Activated CD8-positive, alpha-beta memory T cell treated with anti-CD3 and anti-CD28 coated beads for 4 hours (primary cell): Measurements from ENCODE around the gene BRD7.
"Not testable (repeated sequence)": the region's sequence is repeated elsewhere in the genome, so short reads cannot be mapped to it uniquely, and the experiment has no call there.

ENCODE experiments used
- DNase-seq, 2 donors: peaks; one replicate each; pipeline ENCODE4 v3.0.0-alpha.2; 2020; ENCODE audit warnings: low read depth in 2 of 2

BRD7 gene

GRCh38 chr16:50354629-50355456 is 13.9 kb downstream of the BRD7 start:
- no peak for DNase-seq

GRCh38 chr16:50354082-50354481 is 14.7 kb downstream of the BRD7 start:
- no peak for DNase-seq

DNA sequence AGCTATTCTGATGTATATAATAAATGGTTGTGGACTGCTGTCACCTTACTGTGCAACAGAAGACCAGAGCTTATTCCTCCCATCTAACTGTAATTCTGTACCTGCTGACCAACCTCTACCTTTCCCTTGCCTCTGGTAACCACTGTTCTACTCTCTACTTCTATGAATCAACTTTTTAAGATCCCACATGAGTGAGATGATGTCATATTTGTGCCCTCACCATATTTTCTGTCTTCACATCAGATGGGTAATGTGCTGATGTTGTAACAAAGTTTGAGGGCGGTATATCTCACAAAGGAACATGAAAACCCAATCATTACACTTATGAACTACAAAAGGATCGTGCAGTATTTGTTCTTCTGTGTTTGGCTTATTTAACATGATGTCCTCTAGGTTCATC is 16.8 kb downstream of the BRD7 start:
- no peak for DNase-seq

DNA sequence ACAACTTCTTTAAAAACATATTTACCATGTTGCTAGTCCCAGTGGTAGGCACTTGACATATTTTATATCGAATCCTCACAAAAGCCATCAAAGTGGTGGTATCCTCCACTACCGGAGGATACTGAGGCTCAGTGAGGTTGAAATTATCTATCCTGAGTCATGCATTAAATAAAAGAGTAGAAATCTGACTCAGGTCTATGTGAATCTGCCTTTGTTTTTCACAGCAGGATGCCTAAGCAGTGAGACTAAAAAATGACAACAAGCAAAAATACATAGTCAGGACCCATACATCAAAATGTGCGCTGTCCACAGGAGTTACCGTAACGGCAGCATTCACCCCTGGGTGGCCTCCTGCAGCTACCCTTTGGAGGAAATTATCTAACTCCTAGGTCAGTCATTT is 17.7 kb downstream of the BRD7 start:
- DNase-seq, result no peak

- not testable (repeated sequence) for DNase-seq
Measured at GRCh38 chr16:50345210-50345609, 23.6 kb downstream of the BRD7 start.

DNA sequence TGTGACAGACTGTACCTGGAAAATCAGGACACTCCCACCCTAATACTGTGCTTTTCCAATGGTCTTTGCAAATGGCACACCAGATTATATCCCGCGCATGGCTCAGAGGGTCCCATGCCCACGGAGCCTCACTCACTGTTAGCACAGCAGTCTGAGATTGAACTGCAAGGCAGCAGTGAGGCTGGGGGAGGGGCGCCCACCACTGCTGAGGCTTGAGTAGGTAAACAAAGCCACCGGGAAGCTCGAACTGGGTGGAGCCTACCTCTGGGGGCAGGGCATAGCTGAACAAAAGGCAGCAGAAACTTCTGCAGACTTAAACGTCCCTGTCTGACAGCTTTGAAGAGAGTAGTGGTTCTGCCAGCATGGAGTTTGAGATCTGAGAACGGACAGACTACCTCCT is 25.2 kb downstream of the BRD7 start:
- not testable (repeated sequence) for DNase-seq

DNA sequence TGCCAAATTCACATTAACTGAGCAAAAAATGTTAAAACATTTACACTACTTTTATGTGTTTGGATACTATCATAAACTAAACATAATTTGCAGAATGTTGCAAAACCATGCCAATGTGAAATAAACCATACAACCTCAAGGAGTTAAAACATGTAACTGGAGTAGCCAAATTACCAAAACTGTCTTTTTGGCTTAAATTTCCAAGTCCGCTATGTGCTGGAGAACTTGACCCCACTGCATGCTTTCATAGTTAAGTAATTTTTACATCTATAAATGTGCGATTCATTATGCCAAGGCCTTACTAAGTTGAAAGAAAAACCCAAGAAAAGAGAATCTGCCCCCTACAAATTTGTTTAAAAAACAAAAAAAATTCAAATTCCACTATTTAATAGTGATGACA is 28.2 kb downstream of the BRD7 start:
- DNase-seq, result no peak

DNA sequence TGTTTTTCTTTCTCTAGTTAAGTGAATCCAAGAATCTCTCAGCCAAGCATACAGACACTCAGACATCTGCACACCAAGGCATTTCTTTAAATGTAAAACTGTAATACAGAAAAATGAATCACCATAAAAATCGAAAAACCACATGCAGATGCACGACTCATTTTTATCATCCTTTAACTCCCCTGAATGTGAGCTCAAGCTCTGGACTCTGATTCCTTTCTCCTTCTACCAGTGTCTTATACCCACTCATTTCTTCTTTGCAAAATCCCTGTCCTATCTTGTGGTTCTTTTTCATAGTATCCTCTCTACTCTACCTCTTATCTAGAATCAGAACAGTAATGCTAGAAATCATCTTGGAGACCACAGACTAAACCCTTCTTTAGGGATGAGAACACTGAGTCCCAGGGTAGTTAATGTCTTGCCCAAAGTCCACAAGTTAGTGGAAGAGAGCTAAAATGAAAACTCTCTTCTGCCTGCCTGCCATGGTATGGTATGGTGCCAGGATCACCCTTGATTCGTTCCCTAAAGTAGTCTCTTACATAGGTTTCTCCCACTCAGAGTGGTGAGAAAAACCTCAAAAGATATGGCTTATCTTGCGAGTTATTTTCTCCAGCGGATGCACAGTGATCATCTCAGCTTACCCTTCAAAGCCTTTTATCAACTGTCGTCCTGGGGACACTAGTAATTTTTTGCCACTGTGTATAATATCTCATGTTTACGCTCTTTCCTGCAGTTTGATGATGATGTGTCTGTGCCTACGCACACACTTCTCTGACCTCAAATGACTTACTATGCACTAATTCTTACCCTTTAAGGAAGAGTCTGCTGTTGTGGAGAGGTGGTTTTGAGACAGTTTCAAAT is 30.2 kb downstream of the BRD7 start:
- DNase-seq, result no peak

DNA sequence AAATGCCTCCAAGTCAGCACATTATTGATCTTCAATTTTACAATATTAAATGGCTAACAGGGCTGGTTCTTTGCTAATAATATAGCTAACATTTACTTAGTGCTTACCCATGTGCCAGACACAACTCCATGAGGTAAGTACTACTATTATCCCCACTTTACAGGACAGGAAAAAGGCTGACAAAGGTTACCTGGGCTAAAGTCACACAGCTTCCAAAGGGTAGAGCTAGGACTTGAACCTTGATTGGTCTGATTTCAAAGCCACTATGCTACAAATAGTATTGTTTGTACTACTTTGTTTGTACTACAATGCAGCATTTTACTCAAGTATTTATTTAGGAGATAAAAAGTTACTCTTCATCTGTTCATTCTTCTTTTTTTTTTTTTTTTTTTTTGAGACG is 31.9 kb downstream of the BRD7 start:
- DNase-seq, result no peak

DNA sequence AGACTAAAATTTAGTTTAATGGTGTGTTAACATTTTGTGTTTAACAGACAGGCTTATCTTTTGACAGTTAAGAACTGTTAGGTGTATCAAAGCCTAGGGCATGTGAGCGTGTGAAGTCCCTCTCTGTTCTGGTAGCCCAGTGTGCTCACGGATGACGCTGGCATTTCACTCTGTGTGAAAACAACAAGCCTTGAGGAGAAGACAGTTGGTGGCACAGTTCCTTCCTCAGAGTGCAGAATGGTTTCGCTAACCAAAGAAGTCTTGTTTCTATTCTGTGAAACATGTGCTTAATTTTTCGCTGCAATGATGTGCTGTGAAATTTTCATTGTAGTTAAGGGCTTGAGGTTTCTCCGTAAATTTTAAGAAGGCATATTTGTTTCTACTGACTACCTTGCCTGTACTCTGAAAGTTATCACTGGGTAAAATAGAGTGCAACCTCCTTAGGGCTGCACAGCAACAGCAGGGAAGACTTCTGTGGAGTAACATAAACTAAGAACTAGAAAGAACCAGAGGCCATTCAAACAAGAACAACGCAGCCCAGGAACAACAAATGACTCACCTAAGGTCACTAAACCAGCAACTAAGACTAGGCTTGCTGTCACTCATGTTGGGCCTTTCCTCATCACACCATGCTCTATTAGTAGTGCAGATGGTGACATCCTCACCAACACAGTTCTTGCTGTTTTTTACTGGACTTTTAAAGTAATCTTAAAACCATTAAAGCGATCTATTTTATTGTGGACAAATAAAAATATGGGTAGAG is 33.4 kb downstream of the BRD7 start:
- DNase-seq, result peak in 1 of 2 donors; percentile 15

- no peak for DNase-seq
Measured at GRCh38 chr16:50334106-50334975, 34.4 kb downstream of the BRD7 start.

DNA sequence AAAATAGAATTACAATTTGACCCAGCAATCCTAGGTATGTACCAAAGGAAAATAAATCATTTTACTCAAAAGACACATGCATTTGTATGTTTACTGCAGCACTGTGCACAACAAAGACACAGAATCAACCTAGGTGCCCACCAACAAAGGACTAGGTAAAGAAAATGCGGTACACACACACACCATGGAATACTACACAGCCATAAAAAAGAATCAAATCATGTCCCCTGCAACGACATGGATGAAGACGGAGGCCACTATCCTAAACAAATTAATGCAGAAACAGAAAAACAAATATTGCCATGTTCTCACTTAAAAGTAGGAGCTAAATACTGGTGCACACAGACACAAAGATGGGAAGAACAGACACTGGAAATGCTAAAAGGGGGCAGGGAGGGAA is 36.2 kb downstream of the BRD7 start:
- no peak for DNase-seq

GRCh38 chr16:50331570-50331969 is 37.2 kb downstream of the BRD7 start:
- no peak for DNase-seq

DNA sequence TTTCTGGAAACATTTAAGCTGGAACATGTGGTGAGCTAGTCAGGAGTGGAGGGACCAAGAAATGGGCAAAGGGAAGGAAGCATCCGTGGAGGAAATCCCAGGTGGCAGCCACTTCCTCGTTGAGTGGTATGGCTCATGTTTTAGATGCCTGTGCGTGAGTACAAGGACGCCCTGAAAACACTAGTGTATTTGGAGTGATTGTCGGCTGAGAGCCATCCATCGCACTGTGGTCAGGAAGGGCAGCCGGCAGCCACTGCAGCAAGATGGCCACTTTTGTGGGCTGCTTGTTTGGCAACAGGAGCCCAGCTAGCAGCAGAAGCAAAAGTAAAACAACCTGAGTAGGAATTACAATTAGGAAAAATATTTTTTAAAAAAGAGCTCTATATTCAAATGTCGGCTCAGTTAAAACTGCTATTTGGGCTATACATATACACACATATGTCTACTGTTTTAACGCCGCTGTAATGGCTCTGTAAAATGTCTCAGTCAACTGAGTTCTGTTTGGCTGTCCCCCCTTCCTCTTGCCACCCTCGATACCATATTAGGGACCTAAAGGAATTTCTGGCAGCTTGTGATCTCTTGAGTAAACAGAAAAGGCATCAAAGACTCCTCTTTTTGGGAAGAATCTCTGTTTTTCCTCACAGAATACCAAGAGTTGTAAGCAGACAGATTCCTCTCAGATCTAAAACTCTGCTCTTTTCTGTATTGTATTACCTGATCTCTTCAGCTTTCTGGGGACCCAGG is 39.2 kb downstream of the BRD7 start:
- DNase-seq, result no peak

DNA sequence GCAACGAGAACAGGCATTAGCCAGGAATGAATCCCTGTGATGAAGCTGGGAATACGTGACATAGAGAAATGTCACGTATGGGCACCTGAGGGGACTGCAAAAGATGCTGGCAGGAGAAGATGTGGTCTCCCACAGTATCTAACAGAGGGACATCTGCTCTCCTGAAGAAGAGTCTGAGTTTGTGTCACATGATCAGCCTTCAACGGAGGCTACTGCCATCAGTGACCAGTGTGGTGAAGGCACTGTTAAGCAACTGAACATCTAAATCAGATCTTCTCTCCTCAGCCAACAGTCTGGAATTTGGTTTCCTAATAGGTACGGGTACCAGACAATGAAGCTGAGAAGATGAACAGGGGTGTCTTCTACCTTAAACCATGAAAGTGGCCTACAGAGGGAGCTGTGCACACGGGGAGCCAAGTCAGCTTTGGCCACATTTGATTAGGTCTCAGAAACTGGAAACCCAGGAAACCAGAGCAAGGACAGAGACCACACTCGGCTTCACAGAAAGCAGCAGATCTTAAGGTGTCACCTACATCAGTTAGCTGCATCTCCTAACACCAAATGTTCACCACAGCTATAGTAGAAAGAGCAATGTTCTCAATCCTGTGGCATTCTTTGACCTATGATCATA is 41.8 kb downstream of the BRD7 start:
- DNase-seq, result peak; percentile 29 to 44

DNA sequence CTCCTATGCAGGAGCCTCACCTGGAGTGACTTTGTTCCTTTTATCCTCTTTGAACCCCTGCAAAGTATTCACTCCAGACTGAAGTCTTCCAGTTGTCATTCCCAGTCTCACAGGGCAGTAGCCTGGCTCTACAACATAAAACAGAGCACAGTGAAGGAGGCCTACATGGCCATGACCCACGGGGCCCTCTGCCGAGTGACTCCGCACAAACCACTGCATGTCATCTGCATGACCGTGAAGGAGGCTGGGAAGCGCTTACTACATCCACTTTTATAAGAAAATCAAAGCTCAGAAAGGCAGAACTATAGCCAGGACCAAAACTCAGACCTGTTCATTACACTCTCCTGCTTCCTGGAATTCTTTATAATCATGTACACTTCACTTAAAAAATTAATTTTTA is 42.5 kb downstream of the BRD7 start:
- DNase-seq, result no peak

DNA sequence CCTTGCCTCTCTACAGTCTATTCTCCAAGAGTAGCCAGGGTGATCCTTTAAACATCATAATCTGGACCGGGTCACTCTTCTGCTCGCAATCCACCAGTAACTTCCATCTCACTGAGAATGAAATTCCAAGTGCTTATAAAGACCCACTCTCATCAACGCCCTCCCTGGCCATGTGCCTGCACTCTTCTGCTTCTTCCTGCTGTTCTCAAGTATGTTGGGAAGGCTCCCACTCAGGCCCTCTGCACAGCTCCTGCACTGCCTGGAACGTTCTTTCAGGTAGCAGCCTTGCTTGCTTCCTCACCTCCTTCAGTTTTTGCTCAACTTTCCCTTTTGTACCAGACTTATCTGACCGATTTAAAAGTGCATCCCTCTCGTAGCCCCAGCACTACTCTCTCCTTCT is 44.4 kb downstream of the BRD7 start:
- DNase-seq, result no peak

DNA sequence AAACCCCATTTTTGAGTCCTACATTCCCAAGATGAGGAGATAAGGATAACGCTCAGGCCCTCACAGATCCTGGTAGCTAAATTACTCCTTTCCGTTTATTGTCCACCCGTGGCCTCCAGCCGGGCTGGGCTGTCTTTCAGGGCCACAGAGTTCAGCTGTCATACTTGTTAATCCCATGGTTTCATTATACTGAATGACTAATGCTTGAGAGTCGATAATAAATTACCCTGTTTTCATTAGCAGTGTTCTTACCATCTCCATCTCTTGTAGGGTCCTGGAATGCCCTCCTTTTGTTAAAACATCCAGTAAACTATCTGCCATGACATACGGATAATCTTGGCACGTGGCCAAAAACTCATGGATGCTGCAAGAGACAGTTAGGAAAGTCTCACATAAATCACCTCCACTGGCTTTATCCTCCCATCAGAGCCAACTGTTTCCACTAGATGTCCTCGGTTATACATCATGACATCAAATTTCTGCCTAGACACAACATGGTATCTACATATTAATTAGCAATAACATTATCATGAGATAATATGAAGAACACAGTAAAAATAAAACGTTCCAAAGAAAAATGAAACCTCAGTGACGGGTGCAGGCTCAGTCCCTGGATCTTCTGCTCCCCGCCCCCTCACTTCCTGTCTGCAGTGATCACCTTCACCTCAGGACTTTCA is 45.3 kb downstream of the BRD7 start:
- DNase-seq, result no peak

DNA sequence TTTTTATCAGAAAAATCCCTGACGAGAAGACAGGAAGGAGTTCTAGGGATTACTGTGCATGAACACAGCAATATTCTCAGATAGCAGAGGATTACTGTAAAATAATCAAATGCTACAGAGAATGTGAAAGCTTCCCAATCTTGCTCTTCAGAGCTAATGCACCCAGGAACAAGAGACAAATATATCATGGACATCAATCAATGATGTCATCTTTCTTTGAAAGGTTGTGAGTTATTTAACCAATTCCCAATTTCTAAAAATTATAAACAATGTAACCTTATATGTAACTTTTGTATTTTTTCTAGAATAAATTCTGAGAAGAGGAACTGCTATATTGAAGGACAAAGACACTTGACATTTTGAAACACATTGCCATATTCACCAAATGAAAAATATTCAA is 46.5 kb downstream of the BRD7 start:
- DNase-seq, result no peak

- DNase-seq, result no peak
Measured at GRCh38 chr16:50320310-50320709, 48.5 kb downstream of the BRD7 start.
